CD4-positive, alpha-beta T cell treated with Interleukin-6 for 4 hours (primary cell): ENCODE data around the gene MLLT10.
A peak's percentile ranks its signal among the peaks of the same experiment; 100 is the strongest.
"Not testable (repeated sequence)": the region's sequence is repeated elsewhere in the genome, so short reads cannot be mapped to it uniquely, and the experiment has no call there.

Experiments
- DNase-seq: peaks from one replicate; pipeline ENCODE4 v3.0.0-alpha.2; 2020; ENCODE audit warnings: mixed read lengths

Gene MLLT10

GRCh38 chr10:21529032-21529910, 4.8 kb upstream of the MLLT10 start:
- no peak for DNase-seq

- DNase-seq = no peak
These were observed 3.9 kb upstream of the MLLT10 start for GRCh38 chr10:21530168-21530567.

- DNase-seq = no peak
These were observed 3.4 kb upstream of the MLLT10 start for GRCh38 chr10:21530641-21531040.

GRCh38 chr10:21531164-21531563, 2.9 kb upstream of the MLLT10 start:
- DNase-seq = no peak

GRCh38 chr10:21532694-21533466, 1.2 kb upstream of the MLLT10 start:
- DNase-seq = no peak

- no peak for DNase-seq
These were observed 201 bp downstream of the MLLT10 start for GRCh38 chr10:21534280-21534586.

- DNase-seq = peak; percentile 57
These were observed 817 bp downstream of the MLLT10 start for GRCh38 chr10:21534604-21535493.

- no peak for DNase-seq
These were observed 1.5 kb downstream of the MLLT10 start for GRCh38 chr10:21535494-21535965.

GRCh38 chr10:21535976-21536375, 1.9 kb downstream of the MLLT10 start:
- DNase-seq = not testable (repeated sequence)

GRCh38 chr10:21536874-21537273, 2.8 kb downstream of the MLLT10 start:
- DNase-seq = no peak

GRCh38 chr10:21540701-21541100, 6.7 kb downstream of the MLLT10 start:
- not testable (repeated sequence) for DNase-seq

- DNase-seq = no peak
These were observed 13.2 kb downstream of the MLLT10 start for GRCh38 chr10:21547246-21547645.

GRCh38 chr10:21552638-21553037, 18.6 kb downstream of the MLLT10 start:
- DNase-seq = no peak

- no peak for DNase-seq
These were observed 22.5 kb downstream of the MLLT10 start for GRCh38 chr10:21556527-21556926.

- DNase-seq = not testable (repeated sequence)
These were observed 25.0 kb downstream of the MLLT10 start for GRCh38 chr10:21558984-21559383.

- no peak for DNase-seq
These were observed 36.9 kb downstream of the MLLT10 start for GRCh38 chr10:21570761-21571521.

GRCh38 chr10:21572578-21572977, 38.5 kb downstream of the MLLT10 start:
- DNase-seq = no peak

GRCh38 chr10:21574514-21574913, 40.5 kb downstream of the MLLT10 start:
- not testable (repeated sequence) for DNase-seq

GRCh38 chr10:21579291-21579690, 45.3 kb downstream of the MLLT10 start:
- DNase-seq = no peak

GRCh38 chr10:21581421-21581834, 47.4 kb downstream of the MLLT10 start:
- DNase-seq = not testable (repeated sequence)

- DNase-seq = no peak
These were observed 51.0 kb downstream of the MLLT10 start for GRCh38 chr10:21584834-21585530.
